MCF 10A (cell line): ENCODE data around the gene KIAA0319L. TPM values are rescaled to one million over a fixed set of nuclear protein-coding genes. Genes with fewer than 3 reads are reported as not detected.

Experiments
- BruUV-seq: library from RNA; stranded (reverse); fragments of 400-500 nt; replicated peaks from 2 replicates; lab custom pipeline; 2021; lab: Mats Ljungman, UMichigan
- CTCF ChIA-PET: fragments of 300-600 bp; sonication (Branson Sonifier 250); formaldehyde crosslinking; extraction: SDS; loops from one replicate; lab custom pipeline; 2021; ENCODE audit warnings: antibody characterized with exemption, inconsistent platforms; lab: Yijun Ruan, JAX
- POLR2A ChIA-PET: fragments of 300-600, 350-650 bp; sonication (Branson Sonifier 250); formaldehyde crosslinking; extraction: SDS; loops from one replicate; lab custom pipeline; 2020; ENCODE audit warnings: antibody characterized with exemption, inconsistent platforms; lab: Yijun Ruan, JAX
- DNase-seq: peaks from one replicate; pipeline ENCODE4 v3.0.0-alpha.2; 2018; ENCODE audit not compliant: unreplicated experiment
- H3K27ac Mint-ChIP-seq: one replicate; pipeline ENCODE4 v1.8.0; 2022; ENCODE audit warnings: mild to moderate bottlenecking, low read depth, mixed read lengths; ENCODE audit not compliant: unreplicated experiment
- H3K27me3 Mint-ChIP-seq: one replicate; pipeline ENCODE4 v1.8.0; 2022; ENCODE audit warnings: mixed read lengths; ENCODE audit not compliant: insufficient read depth, unreplicated experiment
- H3K36me3 Mint-ChIP-seq: one replicate; pipeline ENCODE4 v1.8.0; 2022; ENCODE audit warnings: mild to moderate bottlenecking, moderate library complexity, mixed read lengths; ENCODE audit not compliant: insufficient read depth, unreplicated experiment
- H3K4me1 Mint-ChIP-seq: one replicate; pipeline ENCODE4 v1.8.0; 2022; ENCODE audit warnings: mixed read lengths; ENCODE audit not compliant: insufficient read depth, unreplicated experiment
- H3K4me3 Mint-ChIP-seq: one replicate; pipeline ENCODE4 v1.8.0; 2022; ENCODE audit warnings: mild to moderate bottlenecking, moderate library complexity, mixed read lengths; ENCODE audit not compliant: unreplicated experiment
- H3K9me3 Mint-ChIP-seq: one replicate; pipeline ENCODE4 v1.8.0; 2022; ENCODE audit warnings: mixed read lengths; ENCODE audit not compliant: unreplicated experiment
- intact Hi-C: fragments of 100-400 bp; cut with micrococcal nuclease; formaldehyde crosslinking; loops from 2 replicates; pipeline ENCODE4 v1.14.1; 2022
- total RNA-seq: library from RNA; stranded (reverse); gene quantifications from 2 replicates; pipeline ENCODE4 v1.2.3, GENCODE V29; 2022
- TF ChIP-seq, protein P1 (sequence below): fragments of 200-600 bp; IDR thresholded peaks from one replicate; pipeline ENCODE4 v1.8.0; 2022; ENCODE audit warnings: antibody characterized with exemption, mild to moderate bottlenecking; ENCODE audit not compliant: unreplicated experiment

KIAA0319L gene
- total RNA-seq, 1 experiment from 2014 or later: 50.7 TPM

DNA sequence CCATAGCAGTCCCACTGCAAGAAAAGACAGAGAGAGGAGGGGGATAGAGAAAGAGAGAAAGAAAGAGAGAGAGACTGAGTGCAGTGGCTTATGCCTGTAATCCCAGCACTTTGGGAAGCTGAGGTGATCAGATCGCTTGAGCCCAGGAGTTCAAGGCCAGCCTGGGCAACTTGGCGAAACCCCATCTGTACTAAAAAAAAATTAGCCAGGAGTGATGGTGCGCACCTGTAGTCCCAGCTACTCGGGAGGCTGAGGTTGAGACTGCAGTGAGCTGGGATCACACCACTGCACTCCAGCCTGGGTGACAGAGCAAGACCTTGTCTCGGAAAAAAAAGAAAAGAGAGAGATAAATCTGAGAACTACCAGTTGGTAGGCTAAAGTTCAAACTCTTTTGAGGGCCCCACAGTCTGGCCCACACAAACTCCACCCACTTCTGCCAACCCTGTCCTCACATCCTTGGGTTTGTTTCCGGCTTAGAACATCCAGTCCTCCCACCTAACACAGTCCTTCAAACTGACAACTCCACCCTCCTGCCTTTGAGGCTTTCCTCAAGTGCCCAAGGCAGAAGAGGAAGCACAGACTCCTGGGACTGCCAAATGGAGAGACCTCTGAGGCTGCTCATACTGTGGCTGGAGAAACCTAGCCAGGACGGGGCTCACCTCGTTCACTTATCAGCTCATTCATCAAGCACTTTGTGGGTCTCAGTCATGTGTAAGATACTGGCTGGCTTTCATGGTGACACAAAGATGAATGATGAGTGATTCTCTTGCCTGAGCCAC lies 36.0 kb upstream of the KIAA0319L start:
- intact Hi-C loops: no loop called here
- Mint-ChIP-seq H3K4me1 (no peaks in the 10 kb centered on the region), H3K27me3 (no peaks in the 10 kb centered on the region), H3K4me3 (no peak overlapping the region), H3K27ac (no peak overlapping the region), H3K36me3 (peaks cover 9% of the 10 kb centered on the region), H3K9me3 (no peaks in the 10 kb centered on the region)
- no peak for DNase-seq
- no TSS peak for BruUV-seq
- POLR2A ChIA-PET: interaction anchor here (1.2 kb wide), 1 partner anchor 177 kb away, joined by 3 read pairs; the partner anchor contains the start of gene CLSPN
- TF ChIP-seq, protein P1, sequence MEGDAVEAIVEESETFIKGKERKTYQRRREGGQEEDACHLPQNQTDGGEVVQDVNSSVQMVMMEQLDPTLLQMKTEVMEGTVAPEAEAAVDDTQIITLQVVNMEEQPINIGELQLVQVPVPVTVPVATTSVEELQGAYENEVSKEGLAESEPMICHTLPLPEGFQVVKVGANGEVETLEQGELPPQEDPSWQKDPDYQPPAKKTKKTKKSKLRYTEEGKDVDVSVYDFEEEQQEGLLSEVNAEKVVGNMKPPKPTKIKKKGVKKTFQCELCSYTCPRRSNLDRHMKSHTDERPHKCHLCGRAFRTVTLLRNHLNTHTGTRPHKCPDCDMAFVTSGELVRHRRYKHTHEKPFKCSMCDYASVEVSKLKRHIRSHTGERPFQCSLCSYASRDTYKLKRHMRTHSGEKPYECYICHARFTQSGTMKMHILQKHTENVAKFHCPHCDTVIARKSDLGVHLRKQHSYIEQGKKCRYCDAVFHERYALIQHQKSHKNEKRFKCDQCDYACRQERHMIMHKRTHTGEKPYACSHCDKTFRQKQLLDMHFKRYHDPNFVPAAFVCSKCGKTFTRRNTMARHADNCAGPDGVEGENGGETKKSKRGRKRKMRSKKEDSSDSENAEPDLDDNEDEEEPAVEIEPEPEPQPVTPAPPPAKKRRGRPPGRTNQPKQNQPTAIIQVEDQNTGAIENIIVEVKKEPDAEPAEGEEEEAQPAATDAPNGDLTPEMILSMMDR: no peak
- CTCF ChIA-PET: interaction anchor here (0.8 to 1.0 kb wide), 4 partner anchors 8 to 182 kb away, joined by 3 to 4 read pairs (median 4); no protein-coding TSS in a partner anchor

DNA sequence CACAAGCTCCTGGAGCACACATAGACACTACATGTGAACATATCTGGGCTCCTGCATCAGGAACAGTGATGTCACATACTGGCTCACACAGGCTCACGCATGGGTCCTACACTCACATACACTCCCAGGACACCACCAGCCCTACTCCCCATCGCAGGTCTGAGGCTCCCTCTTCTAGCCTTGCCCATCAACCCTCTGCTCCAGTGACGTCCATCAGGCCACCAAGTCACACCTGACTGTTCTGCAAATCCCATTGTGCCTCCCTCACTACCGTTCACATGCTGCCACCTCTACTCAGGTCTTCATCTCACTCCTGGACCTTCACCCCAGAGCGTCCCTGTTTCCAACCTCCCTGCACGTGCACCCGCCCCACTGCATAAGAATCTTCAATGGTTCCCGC lies 34.0 kb upstream of the KIAA0319L start:
- H3K9me3 Mint-ChIP-seq: no peaks in the 10 kb centered on the region
- no peaks in the 10 kb centered on the region for H3K27me3 Mint-ChIP-seq
- no peaks in the 10 kb centered on the region for H3K4me1 Mint-ChIP-seq
- no peaks in the 10 kb centered on the region for H3K36me3 Mint-ChIP-seq
- no peak overlapping the region for H3K27ac Mint-ChIP-seq
- CTCF ChIA-PET: no interaction called here
- TF ChIP-seq, protein P1: no peak
- POLR2A ChIA-PET: no interaction called here
- no peak for DNase-seq
- intact Hi-C loops: no loop called here
- H3K4me3 Mint-ChIP-seq: no peak overlapping the region
- no TSS peak for BruUV-seq

DNA sequence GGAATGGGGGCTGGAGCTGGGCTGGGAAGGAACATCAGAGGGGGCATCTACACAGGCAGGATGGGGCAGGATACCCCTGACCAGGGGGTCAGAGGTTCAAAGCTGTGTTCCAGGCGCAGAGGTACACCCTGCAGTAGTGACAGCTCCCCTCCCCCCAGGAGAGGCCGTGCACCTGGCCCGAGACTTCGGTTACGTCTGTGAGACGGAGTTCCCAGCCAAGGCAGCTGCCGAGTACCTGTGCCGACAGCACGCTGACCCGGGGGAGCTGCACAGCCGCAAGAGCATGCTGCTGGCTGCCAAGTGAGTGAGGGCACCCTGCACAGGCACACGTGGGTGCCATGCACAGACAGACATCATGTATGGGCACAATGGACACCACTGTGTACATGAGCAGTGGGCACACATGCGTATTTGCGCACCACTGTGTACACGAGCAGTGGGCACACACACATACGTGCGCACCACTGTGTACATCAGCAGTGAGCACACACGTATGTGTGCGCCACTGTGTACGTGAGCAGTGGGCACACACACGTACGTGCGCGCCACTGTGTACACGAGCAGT lies 33.4 kb upstream of the KIAA0319L start:
- intact Hi-C loops: no loop called here
- CTCF ChIA-PET: no interaction called here
- BruUV-seq: no TSS peak
- no peaks in the 10 kb centered on the region for H3K4me1 Mint-ChIP-seq
- TF ChIP-seq, protein P1: no peak
- H3K9me3 Mint-ChIP-seq: no peaks in the 10 kb centered on the region
- H3K27me3 Mint-ChIP-seq: no peaks in the 10 kb centered on the region
- no peak overlapping the region for H3K27ac Mint-ChIP-seq
- POLR2A ChIA-PET: no interaction called here
- DNase-seq: no peak
- H3K4me3 Mint-ChIP-seq: no peak overlapping the region
- no peaks in the 10 kb centered on the region for H3K36me3 Mint-ChIP-seq
